ENCODE measurements around the gene FARP1.

- TF ChIP-seq CTCF (IDR thresholded peaks at IDR 0.05) (no peak), POLR2A (IDR thresholded peaks at IDR 0.05) (no peak), POLR2AphosphoS5 (IDR thresholded peaks at IDR 0.05; ENCODE audit: insufficient read depth in 1 of 2, low read depth in 1 of 2) (no peak)
Measured at GRCh38 chr13:98370806-98371515, 228.1 kb downstream of the FARP1 start.
